ENCODE data around the gene NPR1.

Gene NPR1

DNA sequence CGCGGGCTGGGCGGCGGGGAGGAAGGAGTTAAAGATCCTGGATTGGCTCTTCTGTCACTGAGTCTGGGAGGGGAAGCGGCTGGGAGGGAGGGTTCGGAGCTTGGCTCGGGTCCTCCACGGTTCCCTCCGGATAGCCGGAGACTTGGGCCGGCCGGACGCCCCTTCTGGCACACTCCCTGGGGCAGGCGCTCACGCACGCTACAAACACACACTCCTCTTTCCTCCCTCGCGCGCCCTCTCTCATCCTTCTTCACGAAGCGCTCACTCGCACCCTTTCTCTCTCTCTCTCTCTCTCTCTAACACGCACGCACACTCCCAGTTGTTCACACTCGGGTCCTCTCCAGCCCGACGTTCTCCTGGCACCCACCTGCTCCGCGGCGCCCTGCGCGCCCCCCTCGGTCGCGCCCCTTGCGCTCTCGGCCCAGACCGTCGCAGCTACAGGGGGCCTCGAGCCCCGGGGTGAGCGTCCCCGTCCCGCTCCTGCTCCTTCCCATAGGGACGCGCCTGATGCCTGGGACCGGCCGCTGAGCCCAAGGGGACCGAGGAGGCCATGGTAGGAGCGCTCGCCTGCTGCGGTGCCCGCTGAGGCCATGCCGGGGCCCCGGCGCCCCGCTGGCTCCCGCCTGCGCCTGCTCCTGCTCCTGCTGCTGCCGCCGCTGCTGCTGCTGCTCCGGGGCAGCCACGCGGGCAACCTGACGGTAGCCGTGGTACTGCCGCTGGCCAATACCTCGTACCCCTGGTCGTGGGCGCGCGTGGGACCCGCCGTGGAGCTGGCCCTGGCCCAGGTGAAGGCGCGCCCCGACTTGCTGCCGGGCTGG, at the start of gene NPR1:
Gene NPR1, plus strand, starts transcription at position 170 of the 818 bp plus-strand sequence. Its CDS starts 421 bp downstream, at position 591.
- Histone ChIP-seq H3K27me3 (peaks cover 39 to 54% (median 44%) of the 10 kb centered on the region in 11 experiments), H3K4me3 (peak within 1 kb of the TSS; percentile 49 to 71 (median 62))

DNA sequence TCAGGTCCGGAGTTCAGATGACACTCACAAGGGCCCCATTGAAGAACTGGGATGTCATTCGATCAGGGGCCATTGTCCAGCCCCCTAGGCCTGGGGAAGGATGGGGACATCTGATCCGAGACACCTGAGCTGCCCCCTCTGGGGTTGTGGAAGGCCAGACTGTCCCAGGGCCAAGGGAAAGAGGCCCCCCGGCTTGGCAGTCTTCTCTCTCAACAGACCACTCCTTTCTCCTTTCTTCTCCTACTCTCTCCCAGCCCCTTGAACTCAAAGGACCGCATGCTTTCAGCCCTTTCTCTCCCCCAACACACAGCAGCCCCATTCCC, 49.2 kb upstream of the NPR1 start:
- Histone ChIP-seq H3K27me3 (no peaks in the 10 kb centered on the region), H4K20me1 (no peaks in the 10 kb centered on the region), H3K9me3 (replicated peaks in 1 of 11) (peaks cover 0 to 14% (median 3%) of the 10 kb centered on the region in 11 experiments; a peak in 6 of 22 replicates), H3K4me3 (peak overlapping the region in 9 of 10 experiments; percentile 10 to 75 (median 62); a peak in 13 of 20 replicates), H3K36me3 (peaks cover 0 to 37% (median 14%) of the 10 kb centered on the region in 11 experiments; a peak in 17 of 22 replicates), H3K4me2 (peak overlapping the region; percentile 84 to 100 (median 97)), H3K27ac (peak overlapping the region; percentile 66 to 92 (median 86); a peak in 21 of 22 replicates), H3K4me1 (peaks cover 85 to 92% (median 89%) of the 10 kb centered on the region in 10 experiments), H3K9ac (peak overlapping the region; percentile 62 to 91 (median 84); a peak in 17 of 22 replicates)
- no peak for TF ChIP-seq Cebpa-rat (IDR thresholded peaks at IDR 0.05)

More for the DNA sequence above, at the start of gene NPR1:
- Histone ChIP-seq H3K9me3 (replicated peaks in 1 of 11) (no peaks in the 10 kb centered on the region), H4K20me1 (no peaks in the 10 kb centered on the region; a peak in 1 of 22 replicates), H3K4me1 (peaks cover 21 to 38% (median 29%) of the 10 kb centered on the region in 10 experiments), H3K9ac (peak within 1 kb of the TSS; percentile 20 to 73 (median 66); a peak in 21 of 22 replicates), H3K27ac (peak within 1 kb of the TSS in 8 of 11 experiments; percentile 31 to 68 (median 52); a peak in 14 of 22 replicates), H3K36me3 (no peaks in the 10 kb centered on the region), H3K4me2 (peak within 1 kb of the TSS; percentile 88 to 99 (median 96))
- no peak for TF ChIP-seq Cebpa-rat (IDR thresholded peaks at IDR 0.05)

- Histone ChIP-seq H3K9ac (peak overlapping the region in 9 of 11 experiments; percentile 52 to 91 (median 82); a peak in 14 of 22 replicates), H3K4me1 (peaks cover 78 to 86% (median 83%) of the 10 kb centered on the region in 10 experiments), H3K4me3 (peak overlapping the region in 5 of 10 experiments; percentile 47 to 75 (median 70); a peak in 8 of 20 replicates), H3K27ac (peak overlapping the region; percentile 66 to 92 (median 86); a peak in 20 of 22 replicates), H3K9me3 (replicated peaks in 1 of 11) (peaks cover 0 to 14% (median 3%) of the 10 kb centered on the region in 11 experiments; a peak in 6 of 22 replicates), H3K4me2 (peak overlapping the region; percentile 84 to 100 (median 97)), H3K27me3 (no peaks in the 10 kb centered on the region), H4K20me1 (peaks cover 0 to 3% (median 0%) of the 10 kb centered on the region in 11 experiments; a peak in 4 of 22 replicates), H3K36me3 (peaks cover 0 to 31% (median 10%) of the 10 kb centered on the region in 11 experiments; a peak in 17 of 22 replicates)
- no peak for TF ChIP-seq Cebpa-rat (IDR thresholded peaks at IDR 0.05)
Measured at GRCh38 chr1:153629971-153630370, 48.5 kb upstream of the NPR1 start.

DNA sequence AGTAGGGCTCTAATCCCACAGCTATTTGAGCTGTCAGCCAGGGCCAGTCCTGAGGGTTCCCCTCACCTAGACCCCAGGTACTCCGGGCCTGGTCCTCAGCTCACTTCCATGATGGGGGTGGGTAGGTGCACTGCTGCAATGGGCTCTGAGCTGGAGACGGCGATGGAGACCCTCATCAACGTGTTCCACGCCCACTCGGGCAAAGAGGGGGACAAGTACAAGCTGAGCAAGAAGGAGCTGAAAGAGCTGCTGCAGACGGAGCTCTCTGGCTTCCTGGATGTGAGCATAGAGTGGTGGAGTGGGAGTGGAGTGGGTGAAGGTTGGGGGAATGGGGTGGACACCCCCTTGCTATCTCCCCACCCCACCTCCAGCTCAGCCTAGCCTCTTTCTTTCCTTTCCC, 48.1 kb upstream of the NPR1 start:
- Histone ChIP-seq H3K4me1 (peaks cover 78 to 86% (median 83%) of the 10 kb centered on the region in 10 experiments), H3K36me3 (peaks cover under 1 to 31% (median 8%) of the 10 kb centered on the region in 11 experiments; a peak in 19 of 22 replicates), H3K4me2 (peak overlapping the region; percentile 84 to 100 (median 97)), H3K9me3 (replicated peaks in 1 of 11) (peaks cover 0 to 14% (median 3%) of the 10 kb centered on the region in 11 experiments; a peak in 6 of 22 replicates), H3K9ac (peak overlapping the region in 9 of 11 experiments; percentile 36 to 91 (median 82); a peak in 12 of 22 replicates), H3K27me3 (no peaks in the 10 kb centered on the region), H3K4me3 (peak overlapping the region in 5 of 10 experiments; percentile 20 to 75 (median 62); a peak in 7 of 20 replicates), H4K20me1 (peaks cover 0 to 5% (median 0%) of the 10 kb centered on the region in 11 experiments; a peak in 7 of 22 replicates), H3K27ac (peak overlapping the region; percentile 66 to 92 (median 86); a peak in 18 of 22 replicates)
- no peak for TF ChIP-seq Cebpa-rat (IDR thresholded peaks at IDR 0.05)

DNA sequence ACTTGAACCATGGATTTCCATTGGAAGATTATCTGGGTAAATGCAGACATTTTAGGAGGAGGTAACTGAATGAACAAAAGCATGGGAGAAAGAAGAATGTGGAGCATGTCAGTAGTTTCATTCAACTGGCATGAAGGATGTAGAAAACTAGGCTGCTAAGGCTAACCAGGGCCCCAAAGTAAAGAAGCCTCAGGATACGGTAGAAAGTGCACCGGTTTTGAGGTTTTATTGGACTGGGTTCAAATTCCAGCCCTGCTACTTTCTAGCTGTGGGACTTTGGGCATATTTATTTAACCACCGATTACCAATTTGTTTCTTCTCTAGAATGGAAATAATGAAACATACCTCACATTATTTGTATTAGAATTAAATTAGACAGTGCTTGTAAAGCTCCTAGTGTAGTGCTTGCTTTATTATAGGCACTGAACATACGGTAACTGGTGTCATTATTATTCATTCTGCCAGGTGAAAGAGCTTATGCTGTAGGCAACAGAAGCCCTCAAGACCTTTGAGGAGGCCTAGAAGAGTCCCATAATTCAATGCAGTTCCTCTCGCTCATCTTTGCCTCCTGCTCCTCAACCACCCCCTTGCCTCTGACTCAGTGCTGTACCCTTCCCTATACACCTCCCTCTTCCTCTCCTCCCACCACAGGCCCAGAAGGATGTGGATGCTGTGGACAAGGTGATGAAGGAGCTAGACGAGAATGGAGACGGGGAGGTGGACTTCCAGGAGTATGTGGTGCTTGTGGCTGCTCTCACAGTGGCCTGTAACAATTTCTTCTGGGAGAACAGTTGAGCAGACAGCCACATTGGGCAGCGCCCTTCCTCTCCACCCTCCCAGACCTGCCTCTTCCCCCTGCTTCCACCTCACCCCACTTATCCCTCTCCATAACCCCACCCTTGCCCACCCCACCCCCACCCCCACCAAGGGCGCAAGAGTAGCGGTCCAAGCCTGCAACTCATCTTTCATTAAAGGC, 47.2 kb upstream of the NPR1 start:
- Histone ChIP-seq H3K36me3 (peaks cover 9 to 33% (median 14%) of the 10 kb centered on the region in 11 experiments), H3K27me3 (no peaks in the 10 kb centered on the region)
- TF ChIP-seq Cebpa-rat (IDR thresholded peaks at IDR 0.05), result no peak

DNA sequence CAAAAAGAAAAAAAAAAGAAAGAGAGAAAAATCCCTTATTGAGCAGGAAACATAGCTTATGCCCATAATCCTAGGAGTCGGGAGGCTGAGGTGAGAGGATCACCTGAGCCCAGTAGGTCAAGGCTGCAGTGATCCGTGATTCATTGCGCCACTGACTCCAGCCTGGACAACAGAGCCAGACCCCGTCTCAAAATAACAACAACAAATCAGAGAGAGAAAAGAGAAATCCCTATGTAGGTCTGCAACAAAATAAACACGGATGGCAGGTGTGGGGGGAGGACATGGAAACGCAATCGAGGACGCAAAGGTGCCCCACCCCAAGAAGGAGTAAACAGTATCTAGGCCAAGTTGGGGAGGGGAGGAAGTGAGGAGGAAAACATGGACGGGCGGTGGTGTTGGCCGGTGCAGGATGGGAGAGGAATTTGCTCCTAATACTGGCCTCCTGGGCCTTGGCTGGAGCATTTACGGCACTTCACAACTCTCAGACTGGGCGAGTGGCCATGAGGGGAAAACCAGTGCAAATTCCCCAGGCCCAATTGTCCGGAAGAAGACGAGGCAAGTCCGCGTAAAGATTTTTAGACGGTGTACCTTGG, 45.2 kb upstream of the NPR1 start:
- peak overlapping the region in 3 of 11 experiments; percentile 98 to 100 (median 99); a peak in 4 of 22 replicates for H3K9ac ChIP-seq
- peak overlapping the region in 10 of 11 experiments; percentile 98 to 100 (median 99); a peak in 17 of 22 replicates for H3K27ac ChIP-seq
- H3K4me3 ChIP-seq, result peak overlapping the region in 9 of 10 experiments; percentile 73 to 85 (median 81); a peak in 15 of 20 replicates

More for the DNA sequence above, 47.2 kb upstream of the NPR1 start:
- H3K9ac ChIP-seq, result peak overlapping the region in 1 of 11 experiments; percentile 74; a peak in 2 of 22 replicates
- peaks cover 0 to 15% (median 0%) of the 10 kb centered on the region in 11 experiments; a peak in 8 of 22 replicates for H4K20me1 ChIP-seq
- peaks cover 0 to 14% (median 3%) of the 10 kb centered on the region in 11 experiments; a peak in 6 of 22 replicates for H3K9me3 ChIP-seq (replicated peaks in 1 of 11)
- no peak overlapping the region for H3K4me3 ChIP-seq
- H3K4me2 ChIP-seq, result peak overlapping the region; percentile 20 to 100 (median 97); a peak in 17 of 22 replicates
- H3K27ac ChIP-seq, result peak overlapping the region; percentile 16 to 92 (median 84); a peak in 12 of 22 replicates
- peaks cover 78 to 86% (median 83%) of the 10 kb centered on the region in 10 experiments for H3K4me1 ChIP-seq

More for the DNA sequence above, 45.2 kb upstream of the NPR1 start:
- Histone ChIP-seq H3K4me2 (peak overlapping the region; percentile 21 to 93 (median 48); a peak in 21 of 22 replicates), H3K27me3 (no peaks in the 10 kb centered on the region), H4K20me1 (peaks cover 0 to 17% (median 0%) of the 10 kb centered on the region in 11 experiments; a peak in 8 of 22 replicates), H3K9me3 (replicated peaks in 1 of 11) (peaks cover 0 to 14% (median 3%) of the 10 kb centered on the region in 11 experiments; a peak in 6 of 22 replicates), H3K4me1 (peaks cover 72 to 80% (median 77%) of the 10 kb centered on the region in 10 experiments), H3K36me3 (peaks cover 28 to 52% (median 33%) of the 10 kb centered on the region in 11 experiments)
- TF ChIP-seq Cebpa-rat (IDR thresholded peaks at IDR 0.05), result no peak

Data from BLaER1 treated with 17β-estradiol and CSF1 and Interleukin-3, amounts not matched to agents 10 nM and 100 nM (cell line).